ENCODE data around the gene SOX1.

The SOX1 gene

GRCh38 chr13:112079696-112080095, 12.7 kb downstream of the SOX1 start (continued):
- TF ChIP-seq PRDM4 (tag by site-specific recombination; IDR thresholded peaks at IDR 0.05) (no peak), BCL11B (tag by site-specific recombination; IDR thresholded peaks at IDR 0.05; ENCODE audit: low read depth) (no peak), ZNF580 (tag by site-specific recombination; IDR thresholded peaks at IDR 0.05) (no peak), ZNF2 (tag by site-specific recombination; IDR thresholded peaks at IDR 0.05) (no peak), ZFHX2 (tag by site-specific recombination; conservative IDR thresholded peaks at IDR 0.05) (no peak), ZXDB (tag by site-specific recombination; IDR thresholded peaks at IDR 0.05) (no peak), ZNF621 (tag by site-specific recombination; IDR thresholded peaks at IDR 0.05) (no peak), ZBTB20 (tag by site-specific recombination; IDR thresholded peaks at IDR 0.05) (no peak), ZNF610 (tag by site-specific recombination; IDR thresholded peaks at IDR 0.05; ENCODE audit: borderline replicate concordance) (no peak), GLI4 (tag by site-specific recombination; IDR thresholded peaks at IDR 0.05) (no peak), ZNF660 (tag by site-specific recombination; IDR thresholded peaks at IDR 0.05) (peak; percentile 76; the same call in 1 of the 2 replicates), ZBTB48 (tag by site-specific recombination; IDR thresholded peaks at IDR 0.05) (no peak), ELK4 (IDR thresholded peaks at IDR 0.05; ENCODE audit: borderline replicate concordance, low read depth, low read length) (no peak), ZNF501 (tag by site-specific recombination; IDR thresholded peaks at IDR 0.05) (no peak), WT1 (tag by site-specific recombination; IDR thresholded peaks at IDR 0.05) (no peak), ZNF544 (tag by site-specific recombination; IDR thresholded peaks at IDR 0.05) (no peak), GLIS1 (tag by site-specific recombination; IDR thresholded peaks at IDR 0.05) (peak; percentile 65; the same call in 1 of the 2 replicates), ZNF146 (tag by site-specific recombination; IDR thresholded peaks at IDR 0.05) (no peak), ZNF280C (tag by site-specific recombination; IDR thresholded peaks at IDR 0.05) (no peak), FEZF1 (tag by site-specific recombination; IDR thresholded peaks at IDR 0.05) (no peak), ZNF174 (tag by site-specific recombination; IDR thresholded peaks at IDR 0.05) (no peak), ZNF184 (tag by site-specific recombination; IDR thresholded peaks at IDR 0.05) (no peak), ZNF221 (tag by site-specific recombination; IDR thresholded peaks at IDR 0.05; ENCODE audit: borderline replicate concordance) (no peak), ZFP41 (tag by site-specific recombination; IDR thresholded peaks at IDR 0.05; ENCODE audit: borderline replicate concordance) (no peak), ZNF600 (tag by site-specific recombination; IDR thresholded peaks at IDR 0.05) (peak; percentile 95), ZEB2 (tag by site-specific recombination; IDR thresholded peaks at IDR 0.05) (0 out of 2 replicates have a peak, but pooled peaks have one; percentile 14), PRDM6 (tag by site-specific recombination; IDR thresholded peaks at IDR 0.05) (no peak), ZNF785 (tag by site-specific recombination; IDR thresholded peaks at IDR 0.05) (no peak), PRDM1 (tag by site-specific recombination; IDR thresholded peaks at IDR 0.05) (no peak), KLF7 (tag by site-specific recombination; IDR thresholded peaks at IDR 0.05; ENCODE audit: borderline replicate concordance) (no peak), ZNF707 (tag by site-specific recombination; IDR thresholded peaks at IDR 0.05) (no peak)
- TF ChIP-seq, protein P1, sequence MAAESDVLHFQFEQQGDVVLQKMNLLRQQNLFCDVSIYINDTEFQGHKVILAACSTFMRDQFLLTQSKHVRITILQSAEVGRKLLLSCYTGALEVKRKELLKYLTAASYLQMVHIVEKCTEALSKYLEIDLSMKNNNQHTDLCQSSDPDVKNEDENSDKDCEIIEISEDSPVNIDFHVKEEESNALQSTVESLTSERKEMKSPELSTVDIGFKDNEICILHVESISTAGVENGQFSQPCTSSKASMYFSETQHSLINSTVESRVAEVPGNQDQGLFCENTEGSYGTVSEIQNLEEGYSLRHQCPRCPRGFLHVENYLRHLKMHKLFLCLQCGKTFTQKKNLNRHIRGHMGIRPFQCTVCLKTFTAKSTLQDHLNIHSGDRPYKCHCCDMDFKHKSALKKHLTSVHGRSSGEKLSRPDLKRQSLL (tag by site-specific recombination; IDR thresholded peaks at IDR 0.05), result no peak
- TF ChIP-seq, protein P2, sequence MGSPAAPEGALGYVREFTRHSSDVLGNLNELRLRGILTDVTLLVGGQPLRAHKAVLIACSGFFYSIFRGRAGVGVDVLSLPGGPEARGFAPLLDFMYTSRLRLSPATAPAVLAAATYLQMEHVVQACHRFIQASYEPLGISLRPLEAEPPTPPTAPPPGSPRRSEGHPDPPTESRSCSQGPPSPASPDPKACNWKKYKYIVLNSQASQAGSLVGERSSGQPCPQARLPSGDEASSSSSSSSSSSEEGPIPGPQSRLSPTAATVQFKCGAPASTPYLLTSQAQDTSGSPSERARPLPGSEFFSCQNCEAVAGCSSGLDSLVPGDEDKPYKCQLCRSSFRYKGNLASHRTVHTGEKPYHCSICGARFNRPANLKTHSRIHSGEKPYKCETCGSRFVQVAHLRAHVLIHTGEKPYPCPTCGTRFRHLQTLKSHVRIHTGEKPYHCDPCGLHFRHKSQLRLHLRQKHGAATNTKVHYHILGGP (tag by site-specific recombination; IDR thresholded peaks at IDR 0.05), result no peak
